Kidney (tissue), 14 donors: ENCODE results near the gene NRXN3. TPM values are rescaled to one million over a fixed set of nuclear protein-coding genes. Genes with fewer than 3 reads are reported as not detected.
A peak's percentile ranks its signal among the peaks of the same experiment; 100 is the strongest.

Experiments
- DNase-seq, 5 donors: peaks; one replicate each; pipeline ENCODE4 v3.0.0-alpha.2; 2013 to 2020
- FAIRE-seq: peaks from 2 replicates; lab custom pipeline; 2012; peaks lifted over from hg19 to GRCh38; lab: Jason Lieb, UNC
- H3K27ac ChIP-seq, 2 donors: one replicate each; pipeline ENCODE4 v1.7.0; 2013; ENCODE audit warnings: low read depth in 2 of 2, low read length in 2 of 2, inconsistent platforms in 1 of 2
- H3K27me3 ChIP-seq: one replicate; pipeline ENCODE4 v1.7.1; 2013; ENCODE audit warnings: low read length, inconsistent platforms; ENCODE audit not compliant: control insufficient read depth, insufficient read depth
- H3K36me3 ChIP-seq, 3 donors: one replicate each; pipeline versions ENCODE4 v1.7.0 to v1.7.1; 2013; ENCODE audit warnings: low read length in 3 of 3, control low read depth in 1 of 3, inconsistent platforms in 1 of 3; ENCODE audit not compliant: insufficient read depth in 3 of 3, control insufficient read depth in 2 of 3
- H3K4me1 ChIP-seq, 3 donors: one replicate each; pipeline versions ENCODE4 v1.7.0 to v1.7.1; 2013; ENCODE audit warnings: low read length in 3 of 3, inconsistent platforms in 1 of 3, low read depth in 1 of 3; ENCODE audit not compliant: control insufficient read depth in 2 of 3, insufficient read depth in 2 of 3
- H3K4me3 ChIP-seq, 3 donors: one replicate each; pipeline versions ENCODE4 v1.7.0 to v1.8.1; 2013; ENCODE audit warnings: low read length in 3 of 3, control low read depth in 1 of 3, inconsistent platforms in 1 of 3
- H3K9ac ChIP-seq, 3 donors: one replicate each; pipeline versions ENCODE4 v1.7.0 to v1.7.1; 2013; ENCODE audit warnings: low read length in 3 of 3, control low read depth in 1 of 3, inconsistent platforms in 1 of 3
- H3K9me3 ChIP-seq, 3 donors: one replicate each; pipeline versions ENCODE4 v1.7.0 to v1.7.1; 2013; ENCODE audit warnings: low read length in 3 of 3, control low read depth in 1 of 3, inconsistent platforms in 1 of 3; ENCODE audit not compliant: control insufficient read depth in 2 of 3, insufficient read depth in 1 of 3
- CTCF ChIP-seq: IDR thresholded peaks from 3 replicates; pipeline ENCODE4 v1.5.1; 2012; ENCODE audit warnings: mild to moderate bottlenecking, moderate library complexity, borderline replicate concordance; ENCODE audit not compliant: insufficient read depth; ENCODE audit errors: extremely low read depth
- intact Hi-C: fragments of 100-400 bp; cut with DNase I; formaldehyde crosslinking; loops from one replicate; pipeline ENCODE4 v1.11.1; 2022
- polyA plus RNA-seq: library from polyadenylated mRNA; stranded (reverse); fragments of 350-450 nt; fragmentation: Illumina TruSeq; extraction: RNeasy Lipid Tissue Mini Kit (QIAGEN cat#74804); gene quantifications from one replicate; pipeline ENCODE4 v1.2.3, GENCODE V29; 2014; ENCODE audit warnings: low read depth, low replicate concordance; ENCODE audit not compliant: insufficient read depth
- total RNA-seq: library from RNA; stranded (reverse); fragmentation: NEBNext Ultra II Directional; extraction: Animal tissue kit (Norgen Biotek cat#: 25700); gene quantifications from one replicate; pipeline ENCODE4 v1.2.1, GENCODE V29; 2021
- donor health status: control.
- donor health status: control.
- donor health status: control.
- donor health status: control.
- donor health status: control.
- donor health status: DM: yes; HTN: yes; CAD: no.
- donor health status: Normal renal cell carcinoma (clear cell type).

Gene NRXN3
- total and polyA plus RNA-seq, 2 donors from 2014 or later: 1.5 to 2.4 TPM

- Histone ChIP-seq H3K27ac (no peak overlapping the region), H3K9ac (no peak overlapping the region), H3K4me1 (no peaks in the 10 kb centered on the region), H3K9me3 (no peaks in the 10 kb centered on the region), H3K27me3 (no peaks in the 10 kb centered on the region), H3K4me3 (no peak overlapping the region), H3K36me3 (no peaks in the 10 kb centered on the region)
- no peak for TF ChIP-seq CTCF
- DNase-seq (peak in 4 of 5 donors; percentile 24 to 66 (median 51)), FAIRE-seq (no peak)
- intact Hi-C loops: no loop called here
Measured at GRCh38 chr14:79044894-79045624, 874.9 kb downstream of the NRXN3 start.

GRCh38 chr14:79050787-79051727, 880.9 kb downstream of the NRXN3 start:
- FAIRE-seq: no peak
- Histone ChIP-seq H3K27me3 (no peaks in the 10 kb centered on the region), H3K27ac (no peak overlapping the region), H3K4me3 (no peak overlapping the region), H3K9ac (no peak overlapping the region), H3K36me3 (no peaks in the 10 kb centered on the region), H3K9me3 (no peaks in the 10 kb centered on the region), H3K4me1 (no peaks in the 10 kb centered on the region)
- DNase-seq: no peak
- intact Hi-C loops: no loop called here
- no peak for TF ChIP-seq CTCF

GRCh38 chr14:79051742-79052141, 881.6 kb downstream of the NRXN3 start:
- DNase-seq (no peak), FAIRE-seq (no peak)
- no peak overlapping the region for H3K9ac ChIP-seq
- no peak for TF ChIP-seq CTCF
- no peaks in the 10 kb centered on the region for H3K4me1 ChIP-seq
- no peaks in the 10 kb centered on the region for H3K27me3 ChIP-seq
- intact Hi-C loops: no loop called here
- H3K4me3 ChIP-seq: no peak overlapping the region
- H3K36me3 ChIP-seq: no peaks in the 10 kb centered on the region
- no peak overlapping the region for H3K27ac ChIP-seq
- H3K9me3 ChIP-seq: no peaks in the 10 kb centered on the region
